22Rv1 (cell line): ENCODE measurements around the gene PAFAH1B2.
"Not testable (repeated sequence)": the region's sequence is repeated elsewhere in the genome, so short reads cannot be mapped to it uniquely, and the experiment has no call there.

ENCODE experiments used
- H3K27ac ChIP-seq: fragments of 450-650 bp; 2 replicates; pipeline ENCODE4 v1.5.1; 2017
- CTCF ChIP-seq: fragments of 450-650 bp; IDR thresholded peaks from 2 replicates; pipeline ENCODE4 v1.5.1; 2017; ENCODE audit warnings: mild to moderate bottlenecking
- ZFX ChIP-seq: fragments of 450-650 bp; IDR thresholded peaks from 2 replicates; pipeline ENCODE4 v1.6.1; 2017; ENCODE audit warnings: antibody characterized with exemption, borderline replicate concordance

PAFAH1B2 gene

GRCh38 chr11:117200813-117201657, 56.9 kb downstream of the PAFAH1B2 start:
- TF ChIP-seq ZFX: no peak
- TF ChIP-seq CTCF: no peak
- no peak overlapping the region for H3K27ac ChIP-seq

DNA sequence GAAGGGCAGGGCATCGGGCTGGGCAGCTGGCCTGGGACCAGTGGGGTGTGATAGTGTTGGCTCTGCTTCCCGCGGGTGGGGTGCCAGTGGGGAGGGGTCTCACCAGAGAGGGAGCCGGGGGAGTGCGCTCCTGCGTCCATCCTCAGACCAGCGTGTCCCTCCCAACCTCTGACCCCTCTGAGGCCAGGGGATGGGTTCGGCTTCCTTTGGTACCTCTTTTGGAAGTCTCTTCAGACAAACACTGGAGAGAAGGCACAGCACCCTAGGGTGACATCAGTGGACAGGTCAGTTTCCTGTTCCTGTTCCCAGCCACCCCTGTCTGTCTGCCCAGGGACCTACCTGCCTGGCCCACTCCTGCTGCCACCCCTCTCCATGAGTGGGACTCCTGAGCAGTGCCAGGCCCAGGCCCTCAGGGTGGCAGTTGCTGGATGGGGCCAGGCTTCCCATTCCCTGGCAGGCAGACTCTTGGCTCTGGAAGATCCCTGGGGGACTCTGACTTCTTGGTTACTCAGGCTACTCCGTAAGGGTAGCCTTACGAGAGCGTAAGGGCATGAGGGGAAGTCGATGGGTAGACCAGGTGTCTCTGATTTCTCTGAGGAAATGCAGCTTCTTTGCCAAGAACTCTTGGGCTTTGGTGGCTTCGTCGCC, 57.7 kb downstream of the PAFAH1B2 start:
- H3K27ac ChIP-seq: no peak overlapping the region
- TF ChIP-seq CTCF: no peak
- TF ChIP-seq ZFX: no peak

DNA sequence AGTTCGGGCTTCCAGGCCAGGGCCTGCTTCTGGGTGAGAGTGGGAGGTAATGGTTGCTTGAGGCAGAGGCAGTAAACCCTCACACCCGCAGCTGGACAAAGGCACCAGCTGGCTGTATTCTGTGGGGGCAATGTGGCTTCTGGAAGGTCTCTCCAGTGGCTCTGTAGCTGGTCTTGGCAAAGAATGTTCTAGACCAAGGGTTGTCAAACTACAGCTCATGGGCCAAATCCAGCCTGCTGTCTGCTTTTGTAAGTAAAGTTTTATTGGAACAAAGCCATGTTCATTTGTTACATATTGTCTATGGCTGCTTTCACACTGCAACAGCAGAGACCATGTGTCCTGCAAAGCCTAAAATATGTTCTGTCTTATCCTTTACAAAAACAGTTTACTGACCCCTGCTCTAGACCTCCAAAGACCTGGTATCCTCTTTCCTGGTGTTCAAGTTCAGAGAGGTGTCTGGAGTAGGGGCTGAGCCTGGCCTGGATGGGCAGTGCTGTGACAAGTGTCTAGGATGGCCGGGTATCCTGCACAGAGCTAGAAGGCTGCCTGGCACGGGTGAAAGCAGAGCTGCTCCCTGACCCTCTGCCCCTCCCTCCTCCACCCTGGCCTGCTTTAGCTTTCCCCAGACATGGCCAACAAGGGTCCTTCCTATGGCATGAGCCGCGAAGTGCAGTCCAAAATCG, 58.4 kb downstream of the PAFAH1B2 start:
- H3K27ac ChIP-seq: no peak overlapping the region
- TF ChIP-seq CTCF (no peak), ZFX (no peak)

DNA sequence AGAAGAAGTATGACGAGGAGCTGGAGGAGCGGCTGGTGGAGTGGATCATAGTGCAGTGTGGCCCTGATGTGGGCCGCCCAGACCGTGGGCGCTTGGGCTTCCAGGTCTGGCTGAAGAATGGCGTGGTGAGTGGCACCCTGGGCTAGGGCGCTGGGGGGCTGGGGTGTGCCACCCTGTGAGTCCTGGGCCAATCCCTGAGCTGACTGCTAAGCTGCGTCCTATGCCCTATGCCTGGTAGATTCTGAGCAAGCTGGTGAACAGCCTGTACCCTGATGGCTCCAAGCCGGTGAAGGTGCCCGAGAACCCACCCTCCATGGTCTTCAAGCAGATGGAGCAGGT, 59.0 kb downstream of the PAFAH1B2 start:
- TF ChIP-seq CTCF: no peak
- TF ChIP-seq ZFX: no peak
- no peak overlapping the region for H3K27ac ChIP-seq

DNA sequence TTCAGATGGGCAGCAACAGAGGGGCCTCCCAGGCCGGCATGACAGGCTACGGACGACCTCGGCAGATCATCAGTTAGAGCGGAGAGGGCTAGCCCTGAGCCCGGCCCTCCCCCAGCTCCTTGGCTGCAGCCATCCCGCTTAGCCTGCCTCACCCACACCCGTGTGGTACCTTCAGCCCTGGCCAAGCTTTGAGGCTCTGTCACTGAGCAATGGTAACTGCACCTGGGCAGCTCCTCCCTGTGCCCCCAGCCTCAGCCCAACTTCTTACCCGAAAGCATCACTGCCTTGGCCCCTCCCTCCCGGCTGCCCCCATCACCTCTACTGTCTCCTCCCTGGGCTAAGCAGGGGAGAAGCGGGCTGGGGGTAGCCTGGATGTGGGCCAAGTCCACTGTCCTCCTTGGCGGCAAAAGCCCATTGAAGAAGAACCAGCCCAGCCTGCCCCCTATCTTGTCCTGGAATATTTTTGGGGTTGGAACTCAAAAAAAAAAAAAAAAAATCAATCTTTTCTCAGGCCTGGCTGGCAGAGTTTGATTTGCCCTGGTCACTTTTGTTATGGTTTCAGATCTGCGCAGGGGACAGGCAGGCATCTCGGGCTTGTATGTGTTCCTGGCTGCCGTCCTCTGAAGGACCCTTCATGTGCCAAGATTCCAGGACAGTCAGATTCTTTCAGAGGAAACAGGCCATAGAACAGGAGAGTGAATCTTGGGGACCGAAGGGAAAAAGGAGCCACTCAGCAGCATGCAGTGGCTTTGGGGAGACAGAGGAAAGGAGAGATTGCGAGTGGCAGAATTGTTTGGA, 60.4 kb downstream of the PAFAH1B2 start:
- TF ChIP-seq ZFX (no peak), CTCF (no peak)
- H3K27ac ChIP-seq: no peak overlapping the region

DNA sequence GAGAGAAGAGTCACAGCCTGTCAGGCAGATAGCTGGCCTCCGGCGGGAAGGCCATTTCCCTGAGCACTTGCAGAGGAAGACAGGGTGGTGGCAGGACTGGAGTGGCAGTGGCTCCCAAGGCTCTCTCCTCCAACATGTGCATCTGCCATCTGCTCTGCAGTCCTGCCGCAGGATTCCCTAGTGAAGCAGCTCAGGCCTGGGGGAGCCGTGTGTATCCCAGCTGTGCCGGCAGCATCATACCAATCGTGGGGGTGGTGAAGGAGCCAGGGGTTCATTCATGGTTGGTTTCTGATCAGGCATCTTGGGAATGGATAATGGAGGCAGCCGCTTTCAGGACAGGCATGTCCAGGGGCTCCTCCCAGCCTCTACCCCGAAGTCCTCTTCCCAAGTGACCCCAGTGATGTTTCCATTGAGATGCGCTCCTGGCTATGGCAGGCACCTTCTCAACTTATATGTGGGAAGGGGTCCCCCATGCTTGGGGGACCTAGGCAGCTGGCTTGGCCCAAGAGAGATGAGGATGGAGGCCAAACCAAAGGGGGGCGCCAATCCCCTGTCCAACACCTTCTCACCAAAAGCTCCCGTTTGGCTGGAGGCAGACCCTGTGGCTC, 61.2 kb downstream of the PAFAH1B2 start:
- TF ChIP-seq ZFX (no peak), CTCF (no peak)
- H3K27ac ChIP-seq: no peak overlapping the region

GRCh38 chr11:117206111-117206510, 62.0 kb downstream of the PAFAH1B2 start:
- H3K27ac ChIP-seq: not testable (repeated sequence)

- H3K27ac ChIP-seq: not testable (repeated sequence)
Observed at GRCh38 chr11:117206859-117207258, 62.8 kb downstream of the PAFAH1B2 start.

- not testable (repeated sequence) for H3K27ac ChIP-seq
Observed at GRCh38 chr11:117207481-117207880, 63.4 kb downstream of the PAFAH1B2 start.

GRCh38 chr11:117208710-117209109, 64.6 kb downstream of the PAFAH1B2 start:
- not testable (repeated sequence) for H3K27ac ChIP-seq
